Activated CD4-positive, alpha-beta T cell treated with anti-CD3 and anti-CD28 coated beads, Interleukin-2, amount 10 ng/mL, durations not matched to agents 24 days and 14 days (primary cell): ENCODE results near the gene ZNF407. TPM values are rescaled to one million over a fixed set of nuclear protein-coding genes. Genes with fewer than 3 reads are reported as not detected.

Experiments used
- DNase-seq: peaks from one replicate; pipeline ENCODE4 v3.0.0; 2022
- H3K27ac Mint-ChIP-seq: one replicate; pipeline ENCODE4 v1.8.0; 2022; ENCODE audit warnings: mild to moderate bottlenecking, mixed read lengths
- H3K27me3 Mint-ChIP-seq: one replicate; pipeline ENCODE4 v1.8.0; 2022; ENCODE audit warnings: mixed read lengths
- H3K36me3 Mint-ChIP-seq: one replicate; pipeline ENCODE4 v1.8.0; 2022; ENCODE audit warnings: low read depth, mild to moderate bottlenecking, mixed read lengths
- H3K4me1 Mint-ChIP-seq: one replicate; pipeline ENCODE4 v1.8.0; 2021; ENCODE audit warnings: mixed read lengths
- H3K4me3 Mint-ChIP-seq: one replicate; pipeline ENCODE4 v1.8.0; 2022; ENCODE audit warnings: mild to moderate bottlenecking, moderate library complexity, mixed read lengths
- H3K9me3 Mint-ChIP-seq: one replicate; pipeline ENCODE4 v1.8.0; 2021; ENCODE audit warnings: mixed read lengths
- intact Hi-C: fragments of 100-400 bp; cut with micrococcal nuclease; formaldehyde crosslinking; loops from one replicate; pipeline ENCODE4 v1.15.1; 2023
- total RNA-seq: library from RNA; stranded (reverse); gene quantifications from 2 replicates; pipeline ENCODE4 v1.2.3, GENCODE V29; 2022

Gene ZNF407
- total RNA-seq, 1 donor from 2014 or later, result 18.1 TPM

GRCh38 chr18:74945774-74946545, 348.3 kb downstream of the ZNF407 start:
- no peak overlapping the region for H3K4me3 Mint-ChIP-seq
- H3K36me3 Mint-ChIP-seq, result no peaks in the 10 kb centered on the region
- H3K4me1 Mint-ChIP-seq, result peaks cover 30% of the 10 kb centered on the region
- intact Hi-C loops, result no loop called here
- DNase-seq, result no peak
- H3K27me3 Mint-ChIP-seq, result peaks cover 3% of the 10 kb centered on the region
- H3K9me3 Mint-ChIP-seq, result no peaks in the 10 kb centered on the region
- H3K27ac Mint-ChIP-seq, result no peak overlapping the region

GRCh38 chr18:74946646-74947375, 349.1 kb downstream of the ZNF407 start:
- H3K27ac Mint-ChIP-seq, result no peak overlapping the region
- peaks cover 3% of the 10 kb centered on the region for H3K27me3 Mint-ChIP-seq
- no peak overlapping the region for H3K4me3 Mint-ChIP-seq
- no peaks in the 10 kb centered on the region for H3K9me3 Mint-ChIP-seq
- intact Hi-C loops, result no loop called here
- no peaks in the 10 kb centered on the region for H3K36me3 Mint-ChIP-seq
- no peak for DNase-seq
- peaks cover 33% of the 10 kb centered on the region for H3K4me1 Mint-ChIP-seq

GRCh38 chr18:74947417-74947816, 349.7 kb downstream of the ZNF407 start:
- no peak for DNase-seq
- Mint-ChIP-seq H3K4me3 (no peak overlapping the region), H3K4me1 (peaks cover 27% of the 10 kb centered on the region), H3K36me3 (no peaks in the 10 kb centered on the region), H3K9me3 (no peaks in the 10 kb centered on the region), H3K27ac (no peak overlapping the region), H3K27me3 (peaks cover 3% of the 10 kb centered on the region)
- intact Hi-C loops, result no loop called here

- no peaks in the 10 kb centered on the region for H3K9me3 Mint-ChIP-seq
- H3K27ac Mint-ChIP-seq, result no peak overlapping the region
- no peaks in the 10 kb centered on the region for H3K36me3 Mint-ChIP-seq
- DNase-seq, result no peak
- H3K4me1 Mint-ChIP-seq, result peaks cover 24% of the 10 kb centered on the region
- H3K27me3 Mint-ChIP-seq, result peaks cover 3% of the 10 kb centered on the region
- intact Hi-C loops, result no loop called here
- H3K4me3 Mint-ChIP-seq, result no peak overlapping the region
These were observed 350.2 kb downstream of the ZNF407 start for GRCh38 chr18:74947875-74948274.

- H3K4me1 Mint-ChIP-seq, result peaks cover 21% of the 10 kb centered on the region
- no peak overlapping the region for H3K4me3 Mint-ChIP-seq
These were observed 351.9 kb downstream of the ZNF407 start for GRCh38 chr18:74949611-74950010.

GRCh38 chr18:74950479-74950878, 352.8 kb downstream of the ZNF407 start:
- no peaks in the 10 kb centered on the region for H3K36me3 Mint-ChIP-seq
- H3K9me3 Mint-ChIP-seq, result no peaks in the 10 kb centered on the region
- no peak for DNase-seq
- H3K27me3 Mint-ChIP-seq, result peaks cover 3% of the 10 kb centered on the region
- peak overlapping the region; percentile 54 for H3K4me3 Mint-ChIP-seq
- peak overlapping the region; percentile 76 for H3K27ac Mint-ChIP-seq
- intact Hi-C loops, result loop anchor here (5.0 kb wide), 1 partner anchor 37 kb away; no protein-coding TSS in a partner anchor
- H3K4me1 Mint-ChIP-seq, result peaks cover 21% of the 10 kb centered on the region

More at GRCh38 chr18:74949611-74950010, 351.9 kb downstream of the ZNF407 start:
- Mint-ChIP-seq H3K36me3 (no peaks in the 10 kb centered on the region), H3K27ac (no peak overlapping the region), H3K27me3 (peaks cover 3% of the 10 kb centered on the region), H3K9me3 (no peaks in the 10 kb centered on the region)
- no peak for DNase-seq
- intact Hi-C loops, result loop anchor here (5.0 kb wide), 1 partner anchor 38 kb away; no protein-coding TSS in a partner anchor

GRCh38 chr18:74951165-74951760, 353.6 kb downstream of the ZNF407 start:
- Mint-ChIP-seq H3K4me1 (peaks cover 21% of the 10 kb centered on the region), H3K27ac (peak overlapping the region; percentile 76), H3K27me3 (no peaks in the 10 kb centered on the region), H3K36me3 (no peaks in the 10 kb centered on the region), H3K4me3 (peak overlapping the region; percentile 54), H3K9me3 (no peaks in the 10 kb centered on the region)
- intact Hi-C loops, result loop anchor here (5.0 kb wide), 1 partner anchor 36 kb away; no protein-coding TSS in a partner anchor
- peak; percentile 76 for DNase-seq

GRCh38 chr18:74957588-74958224, 360.0 kb downstream of the ZNF407 start:
- no peak for DNase-seq
- H3K4me3 Mint-ChIP-seq, result no peak overlapping the region
- H3K9me3 Mint-ChIP-seq, result no peaks in the 10 kb centered on the region
- H3K36me3 Mint-ChIP-seq, result peaks cover 2% of the 10 kb centered on the region
- no peak overlapping the region for H3K27ac Mint-ChIP-seq
- intact Hi-C loops, result no loop called here
- H3K4me1 Mint-ChIP-seq, result no peaks in the 10 kb centered on the region
- no peaks in the 10 kb centered on the region for H3K27me3 Mint-ChIP-seq

- no peaks in the 10 kb centered on the region for H3K4me1 Mint-ChIP-seq
- intact Hi-C loops, result no loop called here
- no peaks in the 10 kb centered on the region for H3K27me3 Mint-ChIP-seq
- H3K27ac Mint-ChIP-seq, result no peak overlapping the region
- no peaks in the 10 kb centered on the region for H3K9me3 Mint-ChIP-seq
- H3K4me3 Mint-ChIP-seq, result no peak overlapping the region
- no peak for DNase-seq
- H3K36me3 Mint-ChIP-seq, result peaks cover 2% of the 10 kb centered on the region
These were observed 361.5 kb downstream of the ZNF407 start for GRCh38 chr18:74959216-74959615.

GRCh38 chr18:74961596-74961995, 363.9 kb downstream of the ZNF407 start:
- no peaks in the 10 kb centered on the region for H3K9me3 Mint-ChIP-seq
- H3K4me1 Mint-ChIP-seq, result no peaks in the 10 kb centered on the region
- H3K36me3 Mint-ChIP-seq, result peaks cover 2% of the 10 kb centered on the region
- no peak overlapping the region for H3K27ac Mint-ChIP-seq
- intact Hi-C loops, result no loop called here
- no peaks in the 10 kb centered on the region for H3K27me3 Mint-ChIP-seq
- no peak for DNase-seq
- no peak overlapping the region for H3K4me3 Mint-ChIP-seq

- H3K27me3 Mint-ChIP-seq, result no peaks in the 10 kb centered on the region
- no peaks in the 10 kb centered on the region for H3K4me1 Mint-ChIP-seq
- no peak overlapping the region for H3K27ac Mint-ChIP-seq
- peak; percentile 70 for DNase-seq
- no peaks in the 10 kb centered on the region for H3K9me3 Mint-ChIP-seq
- intact Hi-C loops, result loop anchor here (2.0 kb wide), 1 partner anchor 311 kb away; no protein-coding TSS in a partner anchor
- no peak overlapping the region for H3K4me3 Mint-ChIP-seq
- no peaks in the 10 kb centered on the region for H3K36me3 Mint-ChIP-seq
These were observed 366.3 kb downstream of the ZNF407 start for GRCh38 chr18:74963820-74964446.

GRCh38 chr18:74965682-74966081, 368.0 kb downstream of the ZNF407 start:
- H3K27ac Mint-ChIP-seq, result no peak overlapping the region
- H3K4me1 Mint-ChIP-seq, result no peaks in the 10 kb centered on the region
- H3K9me3 Mint-ChIP-seq, result no peaks in the 10 kb centered on the region
- H3K36me3 Mint-ChIP-seq, result no peaks in the 10 kb centered on the region
- no peak overlapping the region for H3K4me3 Mint-ChIP-seq
- DNase-seq, result no peak
- no peaks in the 10 kb centered on the region for H3K27me3 Mint-ChIP-seq
- intact Hi-C loops, result loop anchor here (2.0 kb wide), 1 partner anchor 313 kb away; no protein-coding TSS in a partner anchor

GRCh38 chr18:74967438-74967837, 369.8 kb downstream of the ZNF407 start:
- no peak overlapping the region for H3K4me3 Mint-ChIP-seq
- intact Hi-C loops, result no loop called here
- peaks cover 3% of the 10 kb centered on the region for H3K4me1 Mint-ChIP-seq
- no peak overlapping the region for H3K27ac Mint-ChIP-seq
- no peaks in the 10 kb centered on the region for H3K36me3 Mint-ChIP-seq
- DNase-seq, result no peak
- H3K9me3 Mint-ChIP-seq, result no peaks in the 10 kb centered on the region
- no peaks in the 10 kb centered on the region for H3K27me3 Mint-ChIP-seq
